Activated B cell treated with CpG ODN at 0.5 μM for 24 hours (primary cell): ENCODE data around the gene LSAMP. TPM values are rescaled to one million over a fixed set of nuclear protein-coding genes. Genes with fewer than 3 reads are reported as not detected.

ENCODE experiments used
- ATAC-seq: fragments of 200-7000 bp; cut with Tn5 transposase; one replicate; pipeline ENCODE4 v1.10.0; 2021; ENCODE audit warnings: low read depth, mild to moderate bottlenecking, moderate library complexity
- CTCF ChIA-PET: fragments of 350-600 bp; sonication (Branson Sonifier 250); formaldehyde crosslinking; loops from one replicate; lab custom pipeline; 2021; ENCODE audit warnings: antibody characterized with exemption; lab: Charles Lee
- POLR2A ChIA-PET: fragments of 350-600 bp; sonication (Branson Sonifier 250); formaldehyde crosslinking; loops from one replicate; lab custom pipeline; 2021; ENCODE audit warnings: antibody characterized with exemption; lab: Charles Lee
- DNase-seq: peaks from one replicate; pipeline ENCODE4 v3.0.0; 2022
- H3K27ac Mint-ChIP-seq: one replicate; pipeline ENCODE4 v1.8.0; 2020; ENCODE audit warnings: mixed read lengths
- H3K27me3 Mint-ChIP-seq: one replicate; pipeline ENCODE4 v1.8.0; 2021; ENCODE audit warnings: mixed read lengths
- H3K36me3 Mint-ChIP-seq: one replicate; pipeline ENCODE4 v1.8.0; 2021; ENCODE audit warnings: low read depth, mixed read lengths
- H3K4me1 Mint-ChIP-seq: one replicate; pipeline ENCODE4 v1.8.0; 2021; ENCODE audit warnings: mixed read lengths
- H3K4me3 Mint-ChIP-seq: one replicate; pipeline ENCODE4 v1.8.0; 2020; ENCODE audit warnings: mild to moderate bottlenecking, mixed read lengths
- H3K9me3 Mint-ChIP-seq: one replicate; pipeline ENCODE4 v1.8.0; 2020; ENCODE audit warnings: mixed read lengths
- CTCF ChIP-seq: fragments of 200-600 bp; IDR thresholded peaks from one replicate; pipeline ENCODE4 v1.8.0; 2022; ENCODE audit warnings: antibody characterized with exemption, mild to moderate bottlenecking
- intact Hi-C: fragments of 100-400 bp; cut with micrococcal nuclease; formaldehyde crosslinking; loops from one replicate; pipeline ENCODE4 v1.15.1; 2024
- total RNA-seq: library from RNA; stranded (reverse); gene quantifications from 2 replicates; pipeline ENCODE4 v1.2.3, GENCODE V29; 2022

LSAMP gene
- total RNA-seq, 1 donor from 2014 or later = 0.16 TPM

GRCh38 chr3:116046350-116046749 is 398.9 kb downstream of the LSAMP start:
- DNase-seq (no peak), ATAC-seq (no peak)
- Mint-ChIP-seq H3K27me3 (no peaks in the 10 kb centered on the region), H3K4me1 (peaks cover 3% of the 10 kb centered on the region), H3K27ac (no peak overlapping the region), H3K36me3 (no peaks in the 10 kb centered on the region), H3K4me3 (no peak overlapping the region), H3K9me3 (no peaks in the 10 kb centered on the region)
- intact Hi-C loops = no loop called here
- no peak for TF ChIP-seq CTCF
- ChIA-PET POLR2A (no interaction called here), CTCF (no interaction called here)

- no peak overlapping the region for H3K4me3 Mint-ChIP-seq
- no peak for TF ChIP-seq CTCF
- no peak for DNase-seq
- ATAC-seq = no peak
- no peak overlapping the region for H3K27ac Mint-ChIP-seq
- intact Hi-C loops = no loop called here
- H3K4me1 Mint-ChIP-seq = no peaks in the 10 kb centered on the region
- CTCF ChIA-PET = no interaction called here
- H3K27me3 Mint-ChIP-seq = no peaks in the 10 kb centered on the region
- H3K36me3 Mint-ChIP-seq = no peaks in the 10 kb centered on the region
- H3K9me3 Mint-ChIP-seq = no peaks in the 10 kb centered on the region
- POLR2A ChIA-PET = no interaction called here
These were observed 400.0 kb downstream of the LSAMP start for GRCh38 chr3:116045314-116045713.

GRCh38 chr3:116040152-116040551 is 405.1 kb downstream of the LSAMP start:
- intact Hi-C loops = no loop called here

GRCh38 chr3:116039651-116039985 is 405.7 kb downstream of the LSAMP start:
- Mint-ChIP-seq H3K36me3 (no peaks in the 10 kb centered on the region), H3K27ac (no peak overlapping the region)

More at GRCh38 chr3:116040152-116040551, 405.1 kb downstream of the LSAMP start:
- no peaks in the 10 kb centered on the region for H3K36me3 Mint-ChIP-seq
- TF ChIP-seq CTCF = no peak
- H3K4me1 Mint-ChIP-seq = peaks cover 11% of the 10 kb centered on the region
- CTCF ChIA-PET = no interaction called here
- H3K27me3 Mint-ChIP-seq = no peaks in the 10 kb centered on the region
- H3K9me3 Mint-ChIP-seq = no peaks in the 10 kb centered on the region
- POLR2A ChIA-PET = no interaction called here
- ATAC-seq (no peak), DNase-seq (no peak)
- H3K4me3 Mint-ChIP-seq = no peak overlapping the region
- no peak overlapping the region for H3K27ac Mint-ChIP-seq

GRCh38 chr3:116038968-116039650 is 406.2 kb downstream of the LSAMP start:
- Mint-ChIP-seq H3K9me3 (no peaks in the 10 kb centered on the region), H3K4me1 (peaks cover 11% of the 10 kb centered on the region), H3K27me3 (no peaks in the 10 kb centered on the region), H3K36me3 (no peaks in the 10 kb centered on the region), H3K27ac (no peak overlapping the region), H3K4me3 (no peak overlapping the region)
- DNase-seq (no peak), ATAC-seq (no peak)
- intact Hi-C loops = no loop called here
- TF ChIP-seq CTCF = no peak
- ChIA-PET POLR2A (no interaction called here), CTCF (no interaction called here)

More at GRCh38 chr3:116039651-116039985, 405.7 kb downstream of the LSAMP start:
- POLR2A ChIA-PET = no interaction called here
- ATAC-seq (no peak), DNase-seq (no peak)
- TF ChIP-seq CTCF = no peak
- H3K27me3 Mint-ChIP-seq = no peaks in the 10 kb centered on the region
- intact Hi-C loops = no loop called here
- H3K4me1 Mint-ChIP-seq = peaks cover 11% of the 10 kb centered on the region
- H3K9me3 Mint-ChIP-seq = no peaks in the 10 kb centered on the region
- CTCF ChIA-PET = no interaction called here
- no peak overlapping the region for H3K4me3 Mint-ChIP-seq
